ENCODE measurements around the gene DLEU7. TPM values are rescaled to one million over a fixed set of nuclear protein-coding genes. Genes with fewer than 3 reads are reported as not detected.

The DLEU7 gene
- total and polyA plus RNA-seq, 9 of the 15 experiments (the other 6 are each of a cell fraction or from before 2014, with no cell fraction given), result 0.03 to 0.06 TPM; not detected in 7

- TF ChIP-seq ZNF407 (IDR thresholded peaks at IDR 0.05; ENCODE audit: low read depth), result no peak
- no peak for TF ChIP-seq HIVEP1 (CRISPR knock-in tag; IDR thresholded peaks at IDR 0.05)
These were observed 14.3 kb downstream of the DLEU7 start (continued) for GRCh38 chr13:50829226-50829625.

- 5% methylated on average over 3 of the region's 3 CpGs for WGBS (ENCODE audit: insufficient coverage, low coverage, missing lambda C conversion rate)
- no peak overlapping the region for H3K27ac ChIP-seq (ENCODE audit: extremely low read depth, low read depth, low read length)
- no peaks in the 10 kb centered on the region for H3K79me2 ChIP-seq (ENCODE audit: control insufficient read depth, insufficient read depth, low read length)
- H3K9ac ChIP-seq (ENCODE audit: insufficient read depth in 1 of 2, low read depth in 2 of 2, low read length in 2 of 2), result no peak overlapping the region
- no peaks in the 10 kb centered on the region for H3K27me3 ChIP-seq (ENCODE audit: control insufficient read depth in 2 of 2, insufficient read depth in 2 of 2, low read length in 2 of 2)
- no peak overlapping the region for H3K4me2 ChIP-seq (ENCODE audit: insufficient read depth, low read length)
- FAIRE-seq (no peak), DNase-seq (ENCODE audit: extremely low read depth in 1 of 4, low spot score in 3 of 4) (no peak), ATAC-seq (no peak)
- no peak overlapping the region for H3K4me3 ChIP-seq
- no peaks in the 10 kb centered on the region for H3K36me3 ChIP-seq (ENCODE audit: control insufficient read depth, insufficient read depth, low read length)
- POLR2A ChIA-PET, result no interaction called here
- intact Hi-C loops (cut with micrococcal nuclease) (no loop called here), in situ Hi-C loops (cut with MboI) (no loop called here)
- H3K4me1 ChIP-seq (replicated peaks in 1 of 2; ENCODE audit: control insufficient read depth in 2 of 2, insufficient read depth in 2 of 2, low read length in 2 of 2), result no peaks in the 10 kb centered on the region
- no peaks in the 10 kb centered on the region for H3K9me3 ChIP-seq (replicated peaks; ENCODE audit: control insufficient read depth, insufficient read depth, low read depth, low read length)
- H4K20me1 ChIP-seq (replicated peaks; ENCODE audit: control insufficient read depth, insufficient read depth, low read length), result no peaks in the 10 kb centered on the region
- CTCF ChIA-PET (ENCODE audit: low intra/inter-chr PET ratio), result no interaction called here
- H3K9me1 ChIP-seq (ENCODE audit: control insufficient read depth, insufficient read depth, low read length), result no peaks in the 10 kb centered on the region
- TF ChIP-seq BCL6 (CRISPR knock-in tag; IDR thresholded peaks at IDR 0.05), result no peak
- no peak for TF ChIP-seq ZNF431 (CRISPR knock-in tag; IDR thresholded peaks at IDR 0.05)
- no peak overlapping the region for H2AFZ ChIP-seq (ENCODE audit: low read depth, low read length)
- no TSS peak for BruUV-seq (replicated peaks)
These were observed 17.5 kb downstream of the DLEU7 start for GRCh38 chr13:50826035-50826434.

Measured in K562 (cell line).